Prostate gland (tissue), 2 donors: Measurements from ENCODE around the gene MICALL2.

Experiments used
- CTCF ChIP-seq, 4 experiments: fragments of 200-600 bp in 2 of 4; fragments of 450-650 bp in 2 of 4; sonication (generic) in 2 of 4; IDR thresholded peaks; 1 replicate in 3 of 4; 2 replicates in 1 of 4; pipeline ENCODE4 v1.5.1; 2016 to 2019; ENCODE audit warnings: antibody characterized with exemption in 4 of 4, mild to moderate bottlenecking in 2 of 4, moderate library complexity in 2 of 4
- POLR2A ChIP-seq: fragments of 450-650 bp; IDR thresholded peaks from one replicate; pipeline ENCODE4 v1.6.1; 2016; ENCODE audit warnings: antibody characterized with exemption, mild to moderate bottlenecking
- POLR2AphosphoS5 ChIP-seq: sonication (generic); formaldehyde crosslinking; IDR thresholded peaks from one replicate; pipeline ENCODE4 v1.6.1; 2017; ENCODE audit warnings: antibody characterized with exemption

DNA sequence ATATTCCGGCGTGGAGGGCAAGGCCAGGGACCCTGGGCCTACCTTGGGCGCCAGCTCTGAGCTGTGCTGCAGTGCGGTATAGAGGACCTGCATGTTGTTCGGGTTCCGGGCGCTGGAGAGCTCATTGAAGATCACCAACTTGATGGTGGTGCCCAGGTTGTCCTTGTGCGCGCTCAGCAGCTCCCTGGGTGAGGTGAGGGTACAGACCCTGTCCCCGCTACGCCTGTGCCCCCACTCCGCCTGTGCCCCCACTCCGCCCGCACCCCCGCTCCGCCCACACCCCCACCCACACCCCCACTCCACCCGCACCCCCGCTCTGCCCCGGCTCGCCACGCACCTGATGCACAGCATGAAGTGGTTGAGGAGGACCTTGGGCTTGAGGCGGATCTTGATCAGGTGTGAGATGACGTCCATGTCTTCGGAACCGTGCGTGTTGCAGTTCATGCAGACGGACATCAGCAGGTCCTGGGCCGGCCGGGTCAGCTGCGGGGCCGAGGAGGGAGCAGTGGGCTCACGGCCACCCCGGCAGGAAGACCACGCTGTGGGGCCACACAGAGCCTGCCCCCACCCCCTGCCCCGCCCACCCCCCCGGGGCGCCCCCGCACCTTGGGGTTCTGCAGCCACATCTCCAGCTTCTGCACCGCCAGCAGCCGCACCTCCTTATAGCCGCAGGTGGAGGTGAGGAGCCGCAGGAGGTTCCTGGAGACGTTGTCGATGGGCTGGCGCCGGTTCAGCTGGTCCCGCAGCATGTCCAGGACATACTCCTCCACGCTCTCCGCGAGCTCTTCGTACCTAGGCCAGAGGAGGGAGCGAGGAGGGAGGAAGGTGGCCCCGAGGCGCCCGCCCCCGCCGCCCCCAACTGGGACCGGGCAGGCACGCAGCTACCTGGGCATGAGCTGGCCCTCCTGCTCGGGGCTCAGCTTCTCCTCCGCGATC, 39.4 kb upstream of the MICALL2 start:
- no peak for TF ChIP-seq POLR2A
- no peak for TF ChIP-seq CTCF (IDR thresholded peaks at IDR 0.05)
- TF ChIP-seq POLR2AphosphoS5 = no peak
